H1 (cell line): ENCODE measurements around the gene MBP. TPM values are rescaled to one million over a fixed set of nuclear protein-coding genes. Genes with fewer than 3 reads are reported as not detected.

Source experiments
- CTCF ChIA-PET: fragments of 300-600 bp; sonication (Branson Sonifier 250); formaldehyde crosslinking; loops from one replicate; lab custom pipeline; 2021; ENCODE audit not compliant: partially characterized antibody; lab: Charles Lee
- POLR2A ChIA-PET: fragments of 300-600 bp; sonication (Branson Sonifier 250); formaldehyde crosslinking; loops from one replicate; lab custom pipeline; 2021; ENCODE audit warnings: inconsistent platforms; ENCODE audit not compliant: partially characterized antibody; lab: Charles Lee
- DNase-seq, 2 experiments: peaks; one replicate each; pipeline versions ENCODE4 v3.0.0 to v3.0.0-alpha.2; 2010 to 2022; ENCODE audit warnings: low spot score in 2 of 2, low read depth in 1 of 2, mixed read lengths in 1 of 2
- FAIRE-seq: peaks from 2 replicates; lab custom pipeline; 2011; peaks lifted over from hg19 to GRCh38; lab: Jason Lieb, UNC
- H2AFZ ChIP-seq: 2 replicates; pipeline ENCODE4 v1.8.1; 2012; ENCODE audit warnings: low read length, inconsistent platforms
- H2AK5ac ChIP-seq: 2 replicates; pipeline ENCODE4 v1.6.1; 2013; ENCODE audit warnings: low read depth, low read length
- H2BK120ac ChIP-seq: replicated peaks from 2 replicates; pipeline ENCODE3; 2013; ENCODE audit warnings: low read depth, low read length, inconsistent platforms
- H2BK12ac ChIP-seq: 2 replicates; pipeline ENCODE4 v1.6.1; 2013; ENCODE audit warnings: low read depth, low read length
- H2BK15ac ChIP-seq: 2 replicates; pipeline ENCODE4 v1.6.1; 2013; ENCODE audit warnings: low read length
- H2BK20ac ChIP-seq: 2 replicates; pipeline ENCODE4 v1.6.1; 2013; ENCODE audit warnings: low read length
- H2BK5ac ChIP-seq: 2 replicates; pipeline ENCODE4 v1.6.1; 2013; ENCODE audit warnings: low read depth, low read length
- H3K14ac ChIP-seq: 2 replicates; pipeline ENCODE4 v1.6.1; 2013; ENCODE audit warnings: inconsistent platforms; ENCODE audit not compliant: insufficient read length
- H3K18ac ChIP-seq: 2 replicates; pipeline ENCODE4 v1.6.1; 2013; ENCODE audit warnings: low read length; ENCODE audit errors: extremely low read depth
- H3K23ac ChIP-seq: 2 replicates; pipeline ENCODE4 v1.6.1; 2013; ENCODE audit warnings: inconsistent platforms; ENCODE audit not compliant: insufficient read length
- H3K23me2 ChIP-seq: 2 replicates; pipeline ENCODE4 v1.6.1; 2013; ENCODE audit warnings: low read depth, low read length
- H3K27ac ChIP-seq: 2 replicates; pipeline ENCODE4 v1.6.1; 2011; ENCODE audit warnings: low read depth, low read length, inconsistent platforms
- H3K27me3 ChIP-seq, 4 experiments: replicated peaks in 1 of 4; 1 replicate in 1 of 4; 2 replicates in 3 of 4; pipeline versions ENCODE4 v1.6.1 to v1.8.1; 2011 to 2013; ENCODE audit warnings: low read length in 3 of 4, mild to moderate bottlenecking in 3 of 4, inconsistent platforms in 2 of 4, mixed read lengths in 2 of 4, moderate library complexity in 1 of 4; ENCODE audit not compliant: control insufficient read depth in 3 of 4, insufficient read depth in 3 of 4; ENCODE audit errors: extremely low read depth in 1 of 4
- H3K36me3 ChIP-seq, 4 experiments: 2 replicates each; pipeline versions ENCODE4 v1.6.1 to v1.8.1; 2011 to 2013; ENCODE audit warnings: mild to moderate bottlenecking in 4 of 4, low read length in 3 of 4, moderate library complexity in 2 of 4, control low read depth in 1 of 4, inconsistent platforms in 1 of 4; ENCODE audit not compliant: insufficient read depth in 4 of 4, control insufficient read depth in 2 of 4
- H3K4ac ChIP-seq: replicated peaks from 2 replicates; pipeline ENCODE3; 2013; ENCODE audit warnings: low read length, low read depth, mixed read lengths, inconsistent platforms; ENCODE audit not compliant: insufficient read length
- H3K4me1 ChIP-seq, 4 experiments: replicated peaks in 1 of 4; 1 replicate in 1 of 4; 2 replicates in 3 of 4; pipeline versions ENCODE4 v1.6.1 to v1.8.1; 2011 to 2013; ENCODE audit warnings: low read length in 3 of 4, inconsistent platforms in 2 of 4, mixed read lengths in 1 of 4; ENCODE audit not compliant: insufficient read depth in 4 of 4, control insufficient read depth in 3 of 4
- H3K4me2 ChIP-seq, 2 experiments: 2 replicates each; pipeline versions ENCODE4 v1.6.1 to v1.8.1; 2011 to 2013; ENCODE audit warnings: low read depth in 2 of 2, low read length in 2 of 2, control low read depth in 1 of 2, inconsistent platforms in 1 of 2, mild to moderate bottlenecking in 1 of 2; ENCODE audit not compliant: insufficient read depth in 1 of 2
- H3K4me3 ChIP-seq, 4 experiments: fragments of 200-600, 300-600 bp in 1 of 4; sonication (generic), shearing (Covaris generic), sonication (Bioruptor Twin) in 1 of 4; 2 replicates each; pipeline versions ENCODE4 v1.5.1 to v1.8.1; 2011 to 2016; ENCODE audit warnings: low read length in 4 of 4, low read depth in 3 of 4, control low read depth in 2 of 4, inconsistent platforms in 2 of 4, mild to moderate bottlenecking in 2 of 4, mixed read lengths in 1 of 4, moderate library complexity in 1 of 4; ENCODE audit not compliant: insufficient read depth in 2 of 4; ENCODE audit errors: extremely low read depth in 1 of 4
- H3K56ac ChIP-seq: replicated peaks from 2 replicates; pipeline ENCODE3; 2013; ENCODE audit warnings: low read depth, mild to moderate bottlenecking, mixed read lengths, low read length, inconsistent platforms; ENCODE audit not compliant: insufficient read length
- H3K79me1 ChIP-seq: 2 replicates; pipeline ENCODE4 v1.6.1; 2013; ENCODE audit warnings: low read depth, low read length, control low read depth
- H3K79me2 ChIP-seq, 2 experiments: 2 replicates each; pipeline versions ENCODE4 v1.6.1 to v1.8.1; 2012 to 2013; ENCODE audit warnings: low read length in 2 of 2, mild to moderate bottlenecking in 2 of 2, inconsistent platforms in 1 of 2; ENCODE audit not compliant: insufficient read depth in 2 of 2, control insufficient read depth in 1 of 2
- H3K9ac ChIP-seq, 4 experiments: replicated peaks in 1 of 4; 1 replicate in 1 of 4; 2 replicates in 3 of 4; pipeline versions ENCODE4 v1.6.1 to v1.8.1; 2011 to 2013; ENCODE audit warnings: low read depth in 3 of 4, low read length in 3 of 4, control low read depth in 2 of 4, mild to moderate bottlenecking in 2 of 4, moderate library complexity in 2 of 4, inconsistent platforms in 1 of 4; ENCODE audit errors: extremely low read depth in 1 of 4
- H3K9me3 ChIP-seq, 2 experiments: 2 replicates each; pipeline versions ENCODE4 v1.6.1 to v1.8.1; 2012 to 2013; ENCODE audit warnings: mild to moderate bottlenecking in 2 of 2, moderate library complexity in 2 of 2, control low read depth in 1 of 2, inconsistent platforms in 1 of 2, low read depth in 1 of 2, low read length in 1 of 2, mixed read lengths in 1 of 2; ENCODE audit not compliant: insufficient read depth in 2 of 2
- H4K20me1 ChIP-seq, 2 experiments: replicated peaks in 1 of 2; 2 replicates each; pipeline versions ENCODE3 to v1.8.1; 2011 to 2013; ENCODE audit warnings: inconsistent platforms in 2 of 2, low read length in 2 of 2, mild to moderate bottlenecking in 1 of 2; ENCODE audit not compliant: insufficient read depth in 2 of 2, control insufficient read depth in 1 of 2
- H4K5ac ChIP-seq: 2 replicates; pipeline ENCODE4 v1.6.1; 2013; ENCODE audit warnings: low read length, low read depth, mixed read lengths, inconsistent platforms; ENCODE audit not compliant: insufficient read length
- H4K8ac ChIP-seq: 2 replicates; pipeline ENCODE4 v1.8.0; 2013; ENCODE audit warnings: mild to moderate bottlenecking, moderate library complexity, low read length, inconsistent platforms; ENCODE audit not compliant: insufficient read depth; ENCODE audit errors: extremely low read depth
- H4K91ac ChIP-seq: replicated peaks from 2 replicates; pipeline ENCODE3; 2013; ENCODE audit warnings: low read length, mixed read lengths, inconsistent platforms; ENCODE audit not compliant: insufficient read length
- ASH2L ChIP-seq: fragments of 200-600, 300-600 bp; sonication (generic); IDR thresholded peaks from one replicate; pipeline ENCODE4 v1.7.1; 2017; ENCODE audit warnings: low read length
- ATF3 ChIP-seq: IDR thresholded peaks from 2 replicates; pipeline ENCODE4 v1.6.1; 2011; ENCODE audit warnings: low read depth, mild to moderate bottlenecking, low read length; ENCODE audit not compliant: insufficient read depth
- BACH1 ChIP-seq: IDR thresholded peaks from 2 replicates; pipeline ENCODE4 v1.6.1; 2012; ENCODE audit warnings: low read length, improper control_type of control experiment
- BCL11A ChIP-seq, 2 experiments: IDR thresholded peaks; one replicate each; pipeline ENCODE4 v1.6.1; 2011; ENCODE audit warnings: low read depth in 2 of 2, low read length in 2 of 2, mild to moderate bottlenecking in 2 of 2
- CREB1 ChIP-seq: IDR thresholded peaks from 2 replicates; pipeline ENCODE4 v1.6.1; 2012; ENCODE audit warnings: inconsistent platforms
- EGR1 ChIP-seq: IDR thresholded peaks from 2 replicates; pipeline ENCODE4 v1.6.1; 2011; ENCODE audit warnings: low read depth, low read length, borderline replicate concordance
- HDAC6 ChIP-seq: IDR thresholded peaks from one replicate; pipeline ENCODE4 v1.7.1; 2012; ENCODE audit warnings: low read depth, mild to moderate bottlenecking, inconsistent platforms, low read length, moderate library complexity
- MAFK ChIP-seq: IDR thresholded peaks from 2 replicates; pipeline ENCODE4 v1.6.1; 2012; ENCODE audit warnings: low read depth, mild to moderate bottlenecking, improper control_type of control experiment, low read length
- SIRT6 ChIP-seq: IDR thresholded peaks from one replicate; pipeline ENCODE4 v1.7.1; 2012; ENCODE audit warnings: low read length, inconsistent platforms
- SRF ChIP-seq: IDR thresholded peaks from 2 replicates; pipeline ENCODE4 v1.6.1; 2011; ENCODE audit warnings: mild to moderate bottlenecking, low read depth, low read length, moderate library complexity
- TAF1 ChIP-seq: IDR thresholded peaks from 2 replicates; pipeline ENCODE4 v1.6.1; 2011; ENCODE audit warnings: mild to moderate bottlenecking, low read depth, low read length
- TEAD4 ChIP-seq: IDR thresholded peaks from 2 replicates; pipeline ENCODE4 v1.6.1; 2012; ENCODE audit warnings: low read depth, low read length, inconsistent platforms, mixed read lengths
- WGBS, 2 experiments: shearing (Covaris generic) in 1 of 2; methylation state at CpG; one replicate each; pipeline versions ENCODE4 v1.1.6 to v1.1.7; 2013 to 2015; ENCODE audit warnings: low lambda C conversion rate in 2 of 2, mixed read lengths in 2 of 2, inconsistent platforms in 1 of 2, low coverage in 1 of 2, missing lambda C conversion rate in 1 of 2; ENCODE audit not compliant: insufficient replicate concordance in 2 of 2, insufficient coverage in 1 of 2, insufficient read length in 1 of 2; ENCODE audit errors: extremely low coverage in 1 of 2, missing lambda C conversion rate in 1 of 2; 5-methylcytosine and 5-hydroxymethylcytosine counted together
- polyA plus RNA-seq, 7 experiments: library from polyadenylated mRNA; depleted of rRNA in 3 of 7; stranded (reverse) in 5 of 7; unstranded in 2 of 7; fragments of >200 nt in 5 of 7; fragments of 200-250 nt in 2 of 7; gene quantifications; 1 replicate in 5 of 7; 2 replicates in 1 of 7; 4 replicates in 1 of 7; pipeline versions ENCODE4 v1.2.1 to v1.2.3, GENCODE V29; 2011 to 2013; ENCODE audit warnings: missing spikeins in 2 of 7, mixed read lengths in 2 of 7
- total RNA-seq: library from RNA; stranded (reverse); fragmentation: NEBNext Ultra II Directional; extraction: Animal tissue kit (Norgen Biotek cat#: 25700); gene quantifications from 2 replicates; pipeline ENCODE4 v1.2.1, GENCODE V29; 2021

The MBP gene
- total and polyA plus RNA-seq, 2 of the 8 experiments (the other 6 are each of a cell fraction or from before 2014, with no cell fraction given), result 7.7 to 19.2 TPM

GRCh38 chr18:77093067-77093430 is 39.5 kb downstream of the MBP start:
- H3K14ac ChIP-seq, result no peak overlapping the region
- 0 out of 4 replicates have a peak, but pooled peaks cover 0 to 3% of the 10 kb centered on the region in 2 experiments for H3K79me2 ChIP-seq
- DNase-seq (no peak), FAIRE-seq (no peak)
- no peak overlapping the region for H3K4me2 ChIP-seq
- no peak overlapping the region for H3K23ac ChIP-seq
- H3K4me1 ChIP-seq, result peaks cover 0 to 23% (median 12%) of the 10 kb centered on the region in 4 experiments; a peak in 6 of 7 replicates
- ChIA-PET CTCF (interaction anchor here (0.8 to 1.3 kb wide), 2 partner anchors 28 to 119 kb away, joined by 3 to 5 read pairs; no protein-coding TSS in a partner anchor), POLR2A (no interaction called here)
- WGBS, 2 experiments, result 95% methylated on average over 16 of the region's 16 CpGs; no CpG with 5 or more reads in 1 of the 2 experiments
- 0 out of 2 replicates have a peak, but pooled peaks cover 2% of the 10 kb centered on the region for H3K23me2 ChIP-seq
- no peaks in the 10 kb centered on the region for H3K9me3 ChIP-seq
- H3K56ac ChIP-seq, result no peak overlapping the region
- TF ChIP-seq ATF3 (no peak), BCL11A (IDR thresholded peaks at IDR 0.05; ENCODE audit: low read depth in 2 of 2, low read length in 2 of 2) (no peak), CREB1 (no peak), SIRT6 (no peak), SRF (no peak), ASH2L (no peak), TEAD4 (no peak), TAF1 (no peak), MAFK (no peak), HDAC6 (no peak), BACH1 (no peak), EGR1 (no peak)
- no peak overlapping the region for H4K8ac ChIP-seq
- peaks cover 0 to 8% of the 10 kb centered on the region in 2 experiments for H4K20me1 ChIP-seq
- no peak overlapping the region for H2BK5ac ChIP-seq
- no peak overlapping the region for H4K5ac ChIP-seq
- no peak overlapping the region for H2BK20ac ChIP-seq
- H4K91ac ChIP-seq, result no peak overlapping the region
- no peak overlapping the region for H2BK120ac ChIP-seq
- H3K27ac ChIP-seq, result no peak overlapping the region
- H3K9ac ChIP-seq, result no peak overlapping the region
- no peak overlapping the region for H3K4me3 ChIP-seq
- no peak overlapping the region for H2AK5ac ChIP-seq
- H3K18ac ChIP-seq, result no peak overlapping the region
- H2BK12ac ChIP-seq, result no peak overlapping the region
- no peak overlapping the region for H3K4ac ChIP-seq
- no peak overlapping the region for H2BK15ac ChIP-seq
- H3K79me1 ChIP-seq, result peaks cover 4% of the 10 kb centered on the region; the same call in 1 of the 2 replicates
- no peaks in the 10 kb centered on the region for H3K36me3 ChIP-seq
- no peak overlapping the region for H2AFZ ChIP-seq
- no peaks in the 10 kb centered on the region for H3K27me3 ChIP-seq
